ENCODE results near the gene LCN10. TPM values are rescaled to one million over a fixed set of nuclear protein-coding genes. Genes with fewer than 3 reads are reported as not detected.
"Not testable (repeated sequence)": the region's sequence is repeated elsewhere in the genome, so short reads cannot be mapped to it uniquely, and the experiment has no call there.

The LCN10 gene
- total RNA-seq, 1 donor = not detected

DNA sequence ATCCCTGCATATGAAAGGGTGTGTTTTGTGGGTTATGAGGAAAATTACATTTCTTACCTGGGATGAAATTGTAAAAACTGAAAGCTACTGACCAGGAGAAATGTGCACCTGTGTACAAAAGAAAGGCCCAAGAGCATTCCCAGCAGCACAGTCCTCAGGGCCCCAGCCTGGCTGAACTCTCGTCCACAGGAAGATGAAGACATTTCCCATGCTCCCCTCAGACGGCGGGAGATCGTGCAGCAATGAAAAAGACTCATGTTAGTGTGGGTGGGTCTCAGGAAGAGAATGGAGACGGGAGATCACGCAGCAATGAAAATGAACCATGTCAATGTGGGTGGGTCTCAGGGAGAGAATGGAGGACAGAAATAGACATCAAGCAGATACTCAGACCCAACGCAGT is 34.2 kb upstream of the LCN10 start:
- DNase-seq (ENCODE audit: low read depth) = no peak
- no peak overlapping the region for H3K4me3 ChIP-seq (ENCODE audit: low read depth, low read length)
- TF ChIP-seq, protein P1, sequence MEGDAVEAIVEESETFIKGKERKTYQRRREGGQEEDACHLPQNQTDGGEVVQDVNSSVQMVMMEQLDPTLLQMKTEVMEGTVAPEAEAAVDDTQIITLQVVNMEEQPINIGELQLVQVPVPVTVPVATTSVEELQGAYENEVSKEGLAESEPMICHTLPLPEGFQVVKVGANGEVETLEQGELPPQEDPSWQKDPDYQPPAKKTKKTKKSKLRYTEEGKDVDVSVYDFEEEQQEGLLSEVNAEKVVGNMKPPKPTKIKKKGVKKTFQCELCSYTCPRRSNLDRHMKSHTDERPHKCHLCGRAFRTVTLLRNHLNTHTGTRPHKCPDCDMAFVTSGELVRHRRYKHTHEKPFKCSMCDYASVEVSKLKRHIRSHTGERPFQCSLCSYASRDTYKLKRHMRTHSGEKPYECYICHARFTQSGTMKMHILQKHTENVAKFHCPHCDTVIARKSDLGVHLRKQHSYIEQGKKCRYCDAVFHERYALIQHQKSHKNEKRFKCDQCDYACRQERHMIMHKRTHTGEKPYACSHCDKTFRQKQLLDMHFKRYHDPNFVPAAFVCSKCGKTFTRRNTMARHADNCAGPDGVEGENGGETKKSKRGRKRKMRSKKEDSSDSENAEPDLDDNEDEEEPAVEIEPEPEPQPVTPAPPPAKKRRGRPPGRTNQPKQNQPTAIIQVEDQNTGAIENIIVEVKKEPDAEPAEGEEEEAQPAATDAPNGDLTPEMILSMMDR (IDR thresholded peaks at IDR 0.05; ENCODE audit: insufficient read depth, low read length) = no peak

DNA sequence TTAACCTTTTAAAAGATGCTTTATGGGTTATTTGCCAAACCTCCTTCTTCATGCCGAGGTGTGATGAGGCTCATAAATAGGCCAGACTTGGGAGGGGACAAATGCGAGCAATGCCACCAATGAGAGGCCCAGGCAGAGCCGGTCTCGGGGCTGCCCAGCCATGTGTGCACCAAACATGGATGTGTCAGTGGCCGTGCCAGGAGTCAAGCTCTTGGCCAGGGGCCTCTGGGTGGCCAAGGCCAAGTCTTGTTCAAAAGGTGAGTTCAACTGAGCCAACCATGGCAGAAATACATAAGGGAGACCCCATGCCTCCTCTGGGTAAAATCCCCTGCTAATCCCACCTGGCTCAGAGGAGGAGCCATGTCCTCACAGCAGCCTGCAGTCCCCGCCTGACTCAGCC is 32.5 kb upstream of the LCN10 start:
- DNase-seq (ENCODE audit: low read depth) = no peak
- H3K4me3 ChIP-seq (ENCODE audit: low read depth, low read length) = no peak overlapping the region
- TF ChIP-seq, protein P1 (IDR thresholded peaks at IDR 0.05; ENCODE audit: insufficient read depth, low read length) = no peak

DNA sequence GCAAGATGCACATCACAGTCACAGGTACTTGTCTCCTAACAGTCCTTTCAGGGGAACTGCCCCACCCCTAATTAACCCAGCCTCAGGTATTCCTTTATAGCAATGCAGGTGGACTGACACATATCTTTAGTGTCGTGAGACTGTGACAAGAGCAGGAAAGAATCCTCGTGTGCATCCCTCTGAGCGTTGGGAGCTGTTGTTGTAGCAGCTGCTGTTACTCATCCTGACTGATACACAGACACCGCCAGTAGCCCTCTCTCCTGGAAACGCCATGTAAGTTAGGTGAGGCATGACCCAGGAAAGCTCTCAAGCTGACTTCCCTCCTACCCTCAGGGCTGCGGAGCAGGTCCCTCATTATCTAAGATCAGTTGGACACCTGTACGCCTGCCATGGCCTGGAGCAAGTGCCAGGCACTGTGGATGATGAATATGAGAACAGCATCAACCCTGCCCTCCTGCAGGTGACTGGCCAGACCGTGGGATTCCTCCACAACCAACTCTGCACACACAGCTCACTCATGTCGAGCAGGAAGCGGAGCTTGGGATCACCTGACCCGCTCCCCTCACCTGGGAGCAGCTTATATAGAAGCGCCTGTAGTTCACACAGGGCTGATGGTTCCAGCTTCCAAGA is 31.8 kb upstream of the LCN10 start:
- TF ChIP-seq, protein P1 (IDR thresholded peaks at IDR 0.05; ENCODE audit: insufficient read depth, low read length) = no peak
- DNase-seq (ENCODE audit: low read depth) = no peak
- no peak overlapping the region for H3K4me3 ChIP-seq (ENCODE audit: low read depth, low read length)

DNA sequence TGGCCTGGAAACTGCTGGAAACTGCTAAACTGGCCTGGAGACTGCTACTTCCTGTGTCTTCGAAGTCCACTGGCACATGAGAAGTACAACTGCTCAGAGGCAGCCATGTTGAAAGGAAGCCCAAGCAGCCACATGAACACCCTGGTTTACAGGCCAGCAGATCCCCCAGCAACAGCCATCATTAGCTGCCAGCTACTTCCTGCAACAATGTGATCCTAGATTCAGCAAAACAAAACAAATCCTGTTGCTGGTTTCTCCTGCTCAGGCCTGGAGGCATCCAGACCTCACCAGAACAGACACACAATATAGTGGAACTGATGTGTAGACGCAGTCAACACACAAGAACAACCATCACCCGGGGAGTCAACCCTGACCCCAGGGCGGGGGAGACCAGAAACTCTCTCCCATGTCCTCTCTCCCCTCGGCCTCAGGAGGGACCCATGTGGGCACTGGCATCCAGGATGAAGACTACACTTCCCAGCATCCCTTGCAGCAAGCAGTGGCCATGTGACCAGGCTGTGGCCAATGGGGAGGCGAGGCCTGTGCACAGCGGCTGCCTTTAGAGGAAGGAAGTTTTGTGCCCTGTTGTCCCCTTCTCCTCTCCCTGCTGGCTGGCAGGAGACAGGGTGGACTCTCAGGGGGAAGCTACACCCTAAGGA is 30.8 kb upstream of the LCN10 start:
- TF ChIP-seq, protein P1 (IDR thresholded peaks at IDR 0.05; ENCODE audit: insufficient read depth, low read length) = no peak
- no peak for DNase-seq (ENCODE audit: low read depth)

DNA sequence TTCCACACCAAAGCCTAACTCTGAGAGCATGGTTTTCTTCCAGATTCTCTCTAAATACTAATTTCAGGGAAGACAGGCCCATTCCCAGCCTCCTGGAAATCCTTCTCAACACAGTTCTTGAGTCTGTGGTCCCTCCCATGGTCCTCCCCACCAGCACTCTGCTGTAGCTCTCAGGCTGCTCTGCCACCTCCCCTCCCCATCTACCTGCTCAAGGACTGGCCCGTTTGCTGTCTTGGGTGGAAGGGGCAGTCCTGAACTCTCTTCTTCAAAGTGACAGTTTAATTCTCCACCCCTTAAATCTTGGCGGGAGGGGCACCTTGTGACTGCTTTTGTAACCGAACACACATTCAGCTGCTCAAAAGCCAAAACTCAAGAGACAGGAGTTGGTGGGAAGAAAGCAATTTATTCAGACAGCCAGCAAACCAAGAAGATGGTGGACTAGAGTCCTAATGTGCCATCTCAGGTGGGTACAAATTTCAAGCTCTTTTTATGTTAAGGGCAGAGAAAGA is 29.2 kb upstream of the LCN10 start:
- DNase-seq (ENCODE audit: low read depth) = no peak
- TF ChIP-seq, protein P1 (IDR thresholded peaks at IDR 0.05; ENCODE audit: insufficient read depth, low read length) = no peak
- no peak overlapping the region for H3K4me3 ChIP-seq (ENCODE audit: low read depth, low read length)

More for the DNA sequence above, 30.8 kb upstream of the LCN10 start:
- H3K4me3 ChIP-seq (ENCODE audit: low read depth, low read length) = no peak overlapping the region

DNA sequence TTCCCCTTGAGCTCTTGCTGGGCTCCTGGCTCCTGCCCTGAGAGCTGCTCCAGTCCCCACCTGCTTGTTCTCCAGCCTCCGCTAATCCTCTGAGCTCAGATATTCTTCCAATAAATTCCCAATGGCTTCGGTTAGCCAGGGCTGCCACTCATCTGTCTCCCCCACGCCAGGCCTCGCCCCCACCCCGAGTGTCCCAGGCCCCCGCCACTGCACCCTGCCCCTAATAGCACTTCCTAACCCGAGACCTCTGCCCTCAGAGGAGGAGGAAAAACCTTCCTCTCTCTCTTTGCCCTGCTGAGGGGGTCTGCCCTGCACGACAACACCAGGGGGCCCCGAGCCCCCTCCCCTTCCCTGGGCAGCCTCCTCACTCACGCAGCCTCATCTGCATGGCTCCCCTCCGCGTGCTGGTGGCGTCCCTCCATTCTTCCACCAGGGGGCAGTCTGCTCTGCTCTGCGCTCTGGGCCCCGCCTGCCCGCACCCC is 27.0 kb upstream of the LCN10 start:
- TF ChIP-seq, protein P1 (IDR thresholded peaks at IDR 0.05; ENCODE audit: insufficient read depth, low read length) = peak; percentile 63
- DNase-seq (ENCODE audit: low read depth) = no peak
- H3K4me3 ChIP-seq (ENCODE audit: low read depth, low read length) = no peak overlapping the region

DNA sequence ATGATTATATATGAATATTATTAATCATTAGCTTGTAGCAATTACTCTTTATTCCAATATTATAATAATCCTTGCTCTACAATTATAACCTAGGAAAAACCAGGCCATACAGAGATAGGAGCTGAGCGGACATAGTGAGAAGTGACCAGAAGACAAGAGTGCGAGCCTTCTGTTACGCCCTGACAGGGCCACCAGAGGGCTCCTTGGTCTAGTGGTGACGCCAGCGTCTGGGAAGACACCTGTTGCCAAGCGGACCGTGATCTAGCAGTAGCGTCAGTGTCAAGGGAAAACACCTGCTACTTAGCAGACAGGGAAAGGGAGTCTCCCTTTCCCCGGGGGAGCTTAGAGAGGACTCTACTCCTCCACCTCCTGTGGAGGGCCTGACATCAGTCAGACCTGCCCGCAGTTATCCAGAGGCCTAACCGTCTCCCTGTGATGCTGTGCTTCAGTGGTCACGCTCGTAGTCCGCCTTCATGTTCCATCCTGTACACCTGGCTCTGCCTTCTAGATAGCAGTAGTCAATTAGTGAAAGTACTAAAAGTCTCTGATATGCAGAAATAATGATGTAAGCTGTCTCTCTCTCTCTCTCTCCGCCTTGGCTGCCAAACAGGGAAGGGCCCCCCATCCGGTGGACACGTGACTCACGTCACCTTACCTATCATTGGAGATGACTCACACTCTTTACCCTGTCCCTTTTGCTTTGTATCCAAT is 23.8 kb upstream of the LCN10 start:
- DNase-seq (ENCODE audit: low read depth) = peak; percentile 32
- not testable (repeated sequence) for H3K4me3 ChIP-seq (ENCODE audit: low read depth, low read length)

DNA sequence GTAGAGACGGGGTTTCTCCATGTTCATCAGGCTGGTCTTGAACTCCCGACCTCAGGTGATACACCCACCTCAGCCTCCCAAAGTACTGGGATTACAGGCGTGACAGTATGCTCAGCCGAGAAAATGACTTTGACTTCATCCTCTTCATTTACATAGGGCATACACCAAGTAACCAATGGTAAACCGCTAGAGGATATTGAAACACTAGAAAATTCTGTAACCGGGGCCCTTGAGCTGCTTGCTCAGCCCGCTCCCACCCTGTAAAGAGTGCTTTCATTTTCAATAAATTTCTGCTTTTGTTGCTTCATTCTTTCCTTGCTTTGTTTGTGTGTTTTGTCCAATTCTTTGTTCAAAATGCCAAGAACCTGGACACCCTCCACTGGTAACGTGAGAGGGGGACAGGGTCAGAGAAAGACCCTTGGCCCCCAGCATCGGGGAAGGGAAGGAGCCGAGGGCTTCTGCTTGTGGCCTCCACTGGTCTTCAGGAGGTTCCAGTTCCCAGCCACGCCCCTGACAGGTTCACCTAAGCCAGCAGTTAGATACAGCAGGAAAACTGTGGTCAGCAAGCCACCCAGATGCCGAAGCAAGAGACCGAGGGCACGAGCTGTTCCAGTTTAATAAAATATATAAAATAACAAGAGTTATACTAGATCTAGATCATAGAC is 23.1 kb upstream of the LCN10 start:
- DNase-seq (ENCODE audit: low read depth); H3K4me3 ChIP-seq (ENCODE audit: low read depth, low read length): not testable (repeated sequence)
